Parathyroid adenoma (tissue), 2 donors: ENCODE results near the gene IL22RA2.

Experiments
- H2AFZ ChIP-seq: fragments of 300-600 bp; sonication (generic); one replicate; pipeline ENCODE4 v1.7.0; 2017; ENCODE audit warnings: antibody characterized with exemption, mild to moderate bottlenecking
- H3K27ac ChIP-seq: fragments of 300-600 bp; sonication (generic); one replicate; pipeline ENCODE4 v1.7.0; 2017
- H3K27me3 ChIP-seq: fragments of 300-600 bp; sonication (generic); one replicate; pipeline ENCODE4 v1.7.0; 2017; ENCODE audit warnings: low read length; ENCODE audit not compliant: control insufficient read depth, insufficient read depth
- H3K36me3 ChIP-seq: fragments of 300-600 bp; sonication (generic); one replicate; pipeline ENCODE4 v1.7.0; 2017; ENCODE audit warnings: low read length; ENCODE audit not compliant: control insufficient read depth, insufficient read depth
- H3K4me1 ChIP-seq: fragments of 300-600 bp; sonication (generic); one replicate; pipeline ENCODE4 v1.7.0; 2017; ENCODE audit warnings: control low read depth
- H3K4me2 ChIP-seq: fragments of 300-600 bp; sonication (generic); one replicate; pipeline ENCODE4 v1.7.0; 2017; ENCODE audit warnings: low read length
- H3K4me3 ChIP-seq: fragments of 300-600 bp; sonication (generic); one replicate; pipeline ENCODE4 v1.7.0; 2017; ENCODE audit warnings: low read depth, low read length
- H3K79me2 ChIP-seq: fragments of 300-600 bp; sonication (generic); one replicate; pipeline ENCODE4 v1.7.0; 2017; ENCODE audit warnings: control low read depth
- H3K9ac ChIP-seq: fragments of 300-600 bp; sonication (generic); one replicate; pipeline ENCODE4 v1.7.0; 2017; ENCODE audit warnings: mild to moderate bottlenecking
- H3K9me3 ChIP-seq: fragments of 300-600 bp; sonication (generic); one replicate; pipeline ENCODE4 v1.7.0; 2017; ENCODE audit warnings: low read length; ENCODE audit not compliant: control insufficient read depth
- CTCF ChIP-seq: fragments of 300-600 bp; sonication (generic); IDR thresholded peaks from one replicate; pipeline ENCODE4 v1.7.0; 2017; ENCODE audit warnings: antibody characterized with exemption, mild to moderate bottlenecking
- donor health status: primary hyperparathyroidism.

Gene IL22RA2

GRCh38 chr6:137185290-137185689 is 11.8 kb upstream of the IL22RA2 start:
- H3K36me3 ChIP-seq, result no peaks in the 10 kb centered on the region
- no peak overlapping the region for H3K27ac ChIP-seq
- no peak for TF ChIP-seq CTCF
- H3K79me2 ChIP-seq, result no peaks in the 10 kb centered on the region
- H2AFZ ChIP-seq, result no peak overlapping the region
- H3K4me3 ChIP-seq, result no peak overlapping the region
- no peak overlapping the region for H3K4me2 ChIP-seq
- peaks cover 2% of the 10 kb centered on the region for H3K9me3 ChIP-seq
- H3K27me3 ChIP-seq, result no peaks in the 10 kb centered on the region
- no peaks in the 10 kb centered on the region for H3K4me1 ChIP-seq
- H3K9ac ChIP-seq, result no peak overlapping the region

- Histone ChIP-seq H3K79me2 (no peaks in the 10 kb centered on the region), H3K9me3 (peaks cover 2% of the 10 kb centered on the region), H3K27me3 (no peaks in the 10 kb centered on the region), H3K9ac (no peak overlapping the region), H3K4me3 (no peak overlapping the region), H2AFZ (no peak overlapping the region), H3K36me3 (no peaks in the 10 kb centered on the region), H3K4me2 (no peak overlapping the region), H3K4me1 (no peaks in the 10 kb centered on the region), H3K27ac (no peak overlapping the region)
- no peak for TF ChIP-seq CTCF
Observed at GRCh38 chr6:137182654-137183073, 9.2 kb upstream of the IL22RA2 start.

GRCh38 chr6:137181891-137182653 is 8.6 kb upstream of the IL22RA2 start:
- Histone ChIP-seq H2AFZ (no peak overlapping the region), H3K27me3 (no peaks in the 10 kb centered on the region), H3K9ac (no peak overlapping the region), H3K4me1 (no peaks in the 10 kb centered on the region), H3K27ac (no peak overlapping the region), H3K4me2 (no peak overlapping the region), H3K9me3 (peaks cover 2% of the 10 kb centered on the region), H3K79me2 (no peaks in the 10 kb centered on the region), H3K4me3 (no peak overlapping the region), H3K36me3 (no peaks in the 10 kb centered on the region)
- no peak for TF ChIP-seq CTCF

- H3K36me3 ChIP-seq, result no peaks in the 10 kb centered on the region
- H3K79me2 ChIP-seq, result no peaks in the 10 kb centered on the region
- H3K9me3 ChIP-seq, result peaks cover 2% of the 10 kb centered on the region
- H3K27ac ChIP-seq, result no peak overlapping the region
- no peak overlapping the region for H2AFZ ChIP-seq
- H3K4me1 ChIP-seq, result peaks cover 2% of the 10 kb centered on the region
- H3K4me3 ChIP-seq, result no peak overlapping the region
- no peak overlapping the region for H3K4me2 ChIP-seq
- H3K27me3 ChIP-seq, result no peaks in the 10 kb centered on the region
- no peak overlapping the region for H3K9ac ChIP-seq
- no peak for TF ChIP-seq CTCF
Observed at GRCh38 chr6:137177611-137178010, 4.2 kb upstream of the IL22RA2 start.

- peaks cover 10% of the 10 kb centered on the region for H3K4me1 ChIP-seq
- no peak overlapping the region for H3K4me2 ChIP-seq
- no peaks in the 10 kb centered on the region for H3K27me3 ChIP-seq
- H3K36me3 ChIP-seq, result no peaks in the 10 kb centered on the region
- no peaks in the 10 kb centered on the region for H3K79me2 ChIP-seq
- H3K9me3 ChIP-seq, result no peaks in the 10 kb centered on the region
- H3K4me3 ChIP-seq, result no peak overlapping the region
- no peak overlapping the region for H3K9ac ChIP-seq
- no peak overlapping the region for H3K27ac ChIP-seq
- H2AFZ ChIP-seq, result no peak overlapping the region
- no peak for TF ChIP-seq CTCF
Observed at GRCh38 chr6:137176729-137177128, 3.3 kb upstream of the IL22RA2 start.
